Measurements from ENCODE around the gene AFG1L.

DNA sequence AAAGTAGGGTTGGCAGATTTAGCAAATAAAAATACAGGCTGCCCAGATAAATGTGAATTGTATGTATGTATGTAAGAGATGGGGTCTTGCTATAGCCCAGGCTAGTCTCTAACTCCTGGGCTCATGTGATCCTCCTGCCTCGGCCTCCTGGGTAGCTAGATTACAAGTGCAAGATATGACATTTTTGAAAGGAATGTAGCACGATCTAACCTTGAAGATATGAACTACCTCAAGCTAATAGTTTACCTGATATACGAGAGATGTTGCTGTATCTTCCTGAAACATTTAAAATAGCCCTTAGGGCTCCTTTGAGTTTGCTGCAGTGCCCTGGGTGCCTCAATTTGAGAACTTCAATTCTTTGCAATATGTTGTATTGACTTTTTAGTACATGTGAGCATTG is 42.1 kb downstream of the AFG1L start:
- no peak for TF ChIP-seq FOXM1 (IDR thresholded peaks at IDR 0.05; ENCODE audit: borderline replicate concordance)
- TF ChIP-seq PKNOX1 (IDR thresholded peaks at IDR 0.05), result no peak
- no peak for TF ChIP-seq FOXA1 (IDR thresholded peaks at IDR 0.05)
- no peak for TF ChIP-seq SP1 (IDR thresholded peaks at IDR 0.05)
- TF ChIP-seq CTBP1 (IDR thresholded peaks at IDR 0.05; ENCODE audit: borderline replicate concordance), result no peak
- no peak for TF ChIP-seq BHLHE40 (IDR thresholded peaks at IDR 0.05; ENCODE audit: borderline replicate concordance)
- no peak for TF ChIP-seq SUZ12 (IDR thresholded peaks at IDR 0.05)
- TF ChIP-seq TARDBP (IDR thresholded peaks at IDR 0.05), result no peak
- no peak for TF ChIP-seq FOXK2 (IDR thresholded peaks at IDR 0.05)
- no peak for TF ChIP-seq HDGF (IDR thresholded peaks at IDR 0.05; ENCODE audit: borderline replicate concordance)
- no peak for TF ChIP-seq ARNT (IDR thresholded peaks at IDR 0.05)
- TF ChIP-seq ELF4 (IDR thresholded peaks at IDR 0.05), result no peak
- no peak for TF ChIP-seq LEF1 (IDR thresholded peaks at IDR 0.05; ENCODE audit: borderline replicate concordance)

All from HEK293T (cell line).